ENCODE data around the gene KCNE2. TPM values are rescaled to one million over a fixed set of nuclear protein-coding genes. Genes with fewer than 3 reads are reported as not detected.

Gene KCNE2
- total RNA-seq, 1 donor from 2014 or later, result 0.61 TPM

DNA sequence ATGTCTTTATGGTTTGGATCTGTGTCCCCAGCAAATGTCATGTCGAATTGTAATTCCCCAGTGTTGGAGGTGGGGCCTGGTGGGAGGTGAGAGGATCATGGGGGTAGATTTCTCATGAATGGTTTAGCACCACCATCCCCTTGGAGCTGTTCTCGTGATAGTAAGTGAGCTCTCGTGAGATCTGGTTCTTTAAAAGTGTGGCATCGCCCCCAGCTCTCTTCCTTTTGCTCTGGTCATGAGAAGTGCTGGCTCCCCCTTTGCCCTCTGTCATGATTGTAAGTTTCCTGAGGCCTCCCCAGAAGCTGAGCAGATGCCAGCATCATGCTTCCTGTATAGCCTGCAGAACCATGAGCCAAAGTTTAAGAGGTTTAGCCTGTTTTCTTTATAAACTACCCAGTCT lies 11.2 kb upstream of the KCNE2 start:
- TF ChIP-seq, protein P1, sequence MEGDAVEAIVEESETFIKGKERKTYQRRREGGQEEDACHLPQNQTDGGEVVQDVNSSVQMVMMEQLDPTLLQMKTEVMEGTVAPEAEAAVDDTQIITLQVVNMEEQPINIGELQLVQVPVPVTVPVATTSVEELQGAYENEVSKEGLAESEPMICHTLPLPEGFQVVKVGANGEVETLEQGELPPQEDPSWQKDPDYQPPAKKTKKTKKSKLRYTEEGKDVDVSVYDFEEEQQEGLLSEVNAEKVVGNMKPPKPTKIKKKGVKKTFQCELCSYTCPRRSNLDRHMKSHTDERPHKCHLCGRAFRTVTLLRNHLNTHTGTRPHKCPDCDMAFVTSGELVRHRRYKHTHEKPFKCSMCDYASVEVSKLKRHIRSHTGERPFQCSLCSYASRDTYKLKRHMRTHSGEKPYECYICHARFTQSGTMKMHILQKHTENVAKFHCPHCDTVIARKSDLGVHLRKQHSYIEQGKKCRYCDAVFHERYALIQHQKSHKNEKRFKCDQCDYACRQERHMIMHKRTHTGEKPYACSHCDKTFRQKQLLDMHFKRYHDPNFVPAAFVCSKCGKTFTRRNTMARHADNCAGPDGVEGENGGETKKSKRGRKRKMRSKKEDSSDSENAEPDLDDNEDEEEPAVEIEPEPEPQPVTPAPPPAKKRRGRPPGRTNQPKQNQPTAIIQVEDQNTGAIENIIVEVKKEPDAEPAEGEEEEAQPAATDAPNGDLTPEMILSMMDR (conservative IDR thresholded peaks at IDR 0.05), result no peak
- no peaks in the 10 kb centered on the region for H3K36me3 Mint-ChIP-seq (ENCODE audit: low read depth)
- H3K27ac Mint-ChIP-seq (ENCODE audit: unreplicated experiment), result no peak overlapping the region
- H3K4me3 Mint-ChIP-seq, result no peak overlapping the region
- no peak for DNase-seq (ENCODE audit: low read depth, low spot score)
- H3K27me3 Mint-ChIP-seq (ENCODE audit: low read depth), result no peaks in the 10 kb centered on the region
- peaks cover 3% of the 10 kb centered on the region for H3K9me3 Mint-ChIP-seq
- peaks cover 30% of the 10 kb centered on the region for H3K4me1 Mint-ChIP-seq

DNA sequence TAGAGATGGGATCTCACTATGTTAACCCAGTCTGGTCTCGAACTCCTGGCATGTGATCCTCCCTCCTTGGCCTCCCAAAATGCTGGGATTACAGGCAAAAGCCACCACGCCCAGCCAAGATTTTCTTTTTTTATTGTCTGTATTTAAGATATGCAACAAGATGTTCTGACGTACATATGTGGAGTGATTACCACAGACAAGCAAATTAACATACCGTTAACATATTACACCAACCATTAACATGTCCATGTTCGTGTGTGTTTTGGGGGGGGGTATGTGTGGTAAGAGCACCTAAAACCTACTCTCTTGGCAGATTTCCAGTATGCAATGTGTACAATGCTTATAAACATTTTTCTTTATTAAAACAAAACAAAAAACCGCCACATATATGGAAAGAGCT lies 10.6 kb upstream of the KCNE2 start:
- TF ChIP-seq, protein P1 (conservative IDR thresholded peaks at IDR 0.05), result no peak
- Mint-ChIP-seq H3K36me3 (ENCODE audit: low read depth) (no peaks in the 10 kb centered on the region), H3K27me3 (ENCODE audit: low read depth) (no peaks in the 10 kb centered on the region), H3K4me1 (peaks cover 25% of the 10 kb centered on the region), H3K9me3 (no peaks in the 10 kb centered on the region), H3K4me3 (no peak overlapping the region), H3K27ac (ENCODE audit: unreplicated experiment) (no peak overlapping the region)
- no peak for DNase-seq (ENCODE audit: low read depth, low spot score)

GRCh38 chr21:34354836-34355235 lies 9.0 kb upstream of the KCNE2 start:
- Mint-ChIP-seq H3K27me3 (ENCODE audit: low read depth) (no peaks in the 10 kb centered on the region), H3K36me3 (ENCODE audit: low read depth) (peaks cover 3% of the 10 kb centered on the region), H3K9me3 (peaks cover 4% of the 10 kb centered on the region), H3K4me1 (peaks cover 25% of the 10 kb centered on the region), H3K27ac (ENCODE audit: unreplicated experiment) (no peak overlapping the region), H3K4me3 (no peak overlapping the region)
- TF ChIP-seq, protein P1 (conservative IDR thresholded peaks at IDR 0.05), result no peak
- no peak for DNase-seq (ENCODE audit: low read depth, low spot score)

GRCh38 chr21:34355570-34355969 lies 8.2 kb upstream of the KCNE2 start:
- H3K27me3 Mint-ChIP-seq (ENCODE audit: low read depth), result no peaks in the 10 kb centered on the region
- H3K4me1 Mint-ChIP-seq, result peaks cover 25% of the 10 kb centered on the region
- H3K27ac Mint-ChIP-seq (ENCODE audit: unreplicated experiment), result no peak overlapping the region
- H3K4me3 Mint-ChIP-seq, result no peak overlapping the region
- peaks cover 4% of the 10 kb centered on the region for H3K9me3 Mint-ChIP-seq
- peaks cover 3% of the 10 kb centered on the region for H3K36me3 Mint-ChIP-seq (ENCODE audit: low read depth)
- TF ChIP-seq, protein P1 (conservative IDR thresholded peaks at IDR 0.05), result no peak
- no peak for DNase-seq (ENCODE audit: low read depth, low spot score)

DNA sequence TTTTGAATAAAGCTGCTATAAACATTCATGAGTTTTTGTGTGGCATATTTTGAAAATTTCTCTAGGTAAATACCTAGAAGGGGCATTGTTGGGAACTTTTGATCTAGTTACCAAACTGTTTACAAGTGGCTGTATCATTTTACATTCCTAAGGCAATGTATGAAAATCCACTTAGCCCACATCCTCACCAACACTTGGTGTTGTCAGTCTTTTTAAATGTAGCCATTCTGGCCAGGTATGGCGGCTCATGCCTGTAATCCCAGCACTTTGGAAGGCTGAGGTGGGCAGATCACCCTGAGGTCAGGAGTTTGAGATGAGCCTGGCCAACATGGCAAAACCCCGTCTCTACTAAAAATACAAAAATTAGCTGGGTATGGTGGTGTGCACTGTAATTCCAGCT lies 5.9 kb upstream of the KCNE2 start:
- Mint-ChIP-seq H3K4me3 (no peak overlapping the region), H3K27ac (ENCODE audit: unreplicated experiment) (no peak overlapping the region), H3K4me1 (peaks cover 26% of the 10 kb centered on the region), H3K36me3 (ENCODE audit: low read depth) (peaks cover 3% of the 10 kb centered on the region), H3K27me3 (ENCODE audit: low read depth) (peaks cover 3% of the 10 kb centered on the region), H3K9me3 (peaks cover 4% of the 10 kb centered on the region)
- TF ChIP-seq, protein P1 (conservative IDR thresholded peaks at IDR 0.05), result no peak
- no peak for DNase-seq (ENCODE audit: low read depth, low spot score)

- no peak for DNase-seq (ENCODE audit: low read depth, low spot score)
- Mint-ChIP-seq H3K4me1 (peaks cover 18% of the 10 kb centered on the region), H3K4me3 (no peak overlapping the region), H3K9me3 (peaks cover 4% of the 10 kb centered on the region), H3K36me3 (ENCODE audit: low read depth) (peaks cover 3% of the 10 kb centered on the region), H3K27ac (ENCODE audit: unreplicated experiment) (no peak overlapping the region), H3K27me3 (ENCODE audit: low read depth) (peaks cover 3% of the 10 kb centered on the region)
- TF ChIP-seq, protein P1 (conservative IDR thresholded peaks at IDR 0.05), result no peak
Observed at GRCh38 chr21:34358866-34359265, 4.9 kb upstream of the KCNE2 start.

Measured in neural crest cell (in vitro differentiated cells).